ENCODE data around the gene FAM186B.

The FAM186B gene

GRCh38 chr12:49567611-49568441 is 37.6 kb downstream of the FAM186B start, which contains the start of gene MCRS1:
Gene MCRS1, minus strand, starts transcription at chr12:49568142. Its CDS starts 1,411 bp downstream, at chr12:49566731.
- CTCF ChIA-PET, result interaction anchor here (0.6 to 1.9 kb wide), 8 partner anchors 12 to 279 kb away, joined by 3 to 10 read pairs (median 4); no protein-coding TSS in a partner anchor
- TF ChIP-seq SP7 (tag by site-specific recombination; IDR thresholded peaks at IDR 0.05), result peak; percentile 85
- TF ChIP-seq ZNF174 (tag by site-specific recombination; IDR thresholded peaks at IDR 0.05), result no peak
- peak; percentile 68; the same call in 1 of the 2 replicates for TF ChIP-seq ZBTB21 (tag by site-specific recombination; IDR thresholded peaks at IDR 0.05)
- TF ChIP-seq ZNF610 (tag by site-specific recombination; IDR thresholded peaks at IDR 0.05; ENCODE audit: borderline replicate concordance), result 0 out of 2 replicates have a peak, but pooled peaks have one; percentile 20
- peak; percentile 93 for TF ChIP-seq PATZ1 (tag by site-specific recombination; IDR thresholded peaks at IDR 0.05)
- TF ChIP-seq ZNF26 (tag by site-specific recombination; IDR thresholded peaks at IDR 0.05), result no peak
- TF ChIP-seq ZNF324 (tag by site-specific recombination; IDR thresholded peaks at IDR 0.05), result peak; percentile 82; the same call in 1 of the 2 replicates
- 0 out of 2 replicates have a peak, but pooled peaks have one; percentile 54 for TF ChIP-seq ZNF600 (tag by site-specific recombination; IDR thresholded peaks at IDR 0.05)
- no peak for TF ChIP-seq ZNF132 (tag by site-specific recombination; IDR thresholded peaks at IDR 0.05; ENCODE audit: borderline replicate concordance)
- peak; percentile 100 for TF ChIP-seq ZNF580 (tag by site-specific recombination; IDR thresholded peaks at IDR 0.05)
- no peak for TF ChIP-seq ZNF513 (tag by site-specific recombination; IDR thresholded peaks at IDR 0.05)
- TF ChIP-seq, protein P1, sequence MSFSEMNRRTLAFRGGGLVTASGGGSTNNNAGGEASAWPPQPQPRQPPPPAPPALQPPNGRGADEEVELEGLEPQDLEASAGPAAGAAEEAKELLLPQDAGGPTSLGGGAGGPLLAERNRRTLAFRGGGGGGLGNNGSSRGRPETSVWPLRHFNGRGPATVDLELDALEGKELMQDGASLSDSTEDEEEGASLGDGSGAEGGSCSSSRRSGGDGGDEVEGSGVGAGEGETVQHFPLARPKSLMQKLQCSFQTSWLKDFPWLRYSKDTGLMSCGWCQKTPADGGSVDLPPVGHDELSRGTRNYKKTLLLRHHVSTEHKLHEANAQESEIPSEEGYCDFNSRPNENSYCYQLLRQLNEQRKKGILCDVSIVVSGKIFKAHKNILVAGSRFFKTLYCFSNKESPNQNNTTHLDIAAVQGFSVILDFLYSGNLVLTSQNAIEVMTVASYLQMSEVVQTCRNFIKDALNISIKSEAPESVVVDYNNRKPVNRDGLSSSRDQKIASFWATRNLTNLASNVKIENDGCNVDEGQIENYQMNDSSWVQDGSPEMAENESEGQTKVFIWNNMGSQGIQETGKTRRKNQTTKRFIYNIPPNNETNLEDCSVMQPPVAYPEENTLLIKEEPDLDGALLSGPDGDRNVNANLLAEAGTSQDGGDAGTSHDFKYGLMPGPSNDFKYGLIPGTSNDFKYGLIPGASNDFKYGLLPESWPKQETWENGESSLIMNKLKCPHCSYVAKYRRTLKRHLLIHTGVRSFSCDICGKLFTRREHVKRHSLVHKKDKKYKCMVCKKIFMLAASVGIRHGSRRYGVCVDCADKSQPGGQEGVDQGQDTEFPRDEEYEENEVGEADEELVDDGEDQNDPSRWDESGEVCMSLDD (tag by site-specific recombination; IDR thresholded peaks at IDR 0.05), result peak; percentile 100
- TF ChIP-seq ZNF560 (tag by site-specific recombination; IDR thresholded peaks at IDR 0.05; ENCODE audit: borderline replicate concordance), result no peak
- TF ChIP-seq, protein P2, sequence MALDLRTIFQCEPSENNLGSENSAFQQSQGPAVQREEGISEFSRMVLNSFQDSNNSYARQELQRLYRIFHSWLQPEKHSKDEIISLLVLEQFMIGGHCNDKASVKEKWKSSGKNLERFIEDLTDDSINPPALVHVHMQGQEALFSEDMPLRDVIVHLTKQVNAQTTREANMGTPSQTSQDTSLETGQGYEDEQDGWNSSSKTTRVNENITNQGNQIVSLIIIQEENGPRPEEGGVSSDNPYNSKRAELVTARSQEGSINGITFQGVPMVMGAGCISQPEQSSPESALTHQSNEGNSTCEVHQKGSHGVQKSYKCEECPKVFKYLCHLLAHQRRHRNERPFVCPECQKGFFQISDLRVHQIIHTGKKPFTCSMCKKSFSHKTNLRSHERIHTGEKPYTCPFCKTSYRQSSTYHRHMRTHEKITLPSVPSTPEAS (tag by site-specific recombination; IDR thresholded peaks at IDR 0.05), result peak; percentile 77
- TF ChIP-seq ZBTB1 (tag by site-specific recombination; IDR thresholded peaks at IDR 0.05), result no peak
- no peak for TF ChIP-seq HOXC10 (CRISPR knock-in tag; IDR thresholded peaks at IDR 0.05)
- no peak for TF ChIP-seq ZNF311 (tag by site-specific recombination; IDR thresholded peaks at IDR 0.05; ENCODE audit: borderline replicate concordance)
- peak; percentile 92 for TF ChIP-seq GLIS1 (tag by site-specific recombination; IDR thresholded peaks at IDR 0.05)
- TF ChIP-seq ZNF335 (tag by site-specific recombination; conservative IDR thresholded peaks at IDR 0.05), result peak; percentile 99
- no peak for TF ChIP-seq ZNF354C (tag by site-specific recombination; IDR thresholded peaks at IDR 0.05; ENCODE audit: borderline replicate concordance, low read depth)
- TF ChIP-seq, protein P3, sequence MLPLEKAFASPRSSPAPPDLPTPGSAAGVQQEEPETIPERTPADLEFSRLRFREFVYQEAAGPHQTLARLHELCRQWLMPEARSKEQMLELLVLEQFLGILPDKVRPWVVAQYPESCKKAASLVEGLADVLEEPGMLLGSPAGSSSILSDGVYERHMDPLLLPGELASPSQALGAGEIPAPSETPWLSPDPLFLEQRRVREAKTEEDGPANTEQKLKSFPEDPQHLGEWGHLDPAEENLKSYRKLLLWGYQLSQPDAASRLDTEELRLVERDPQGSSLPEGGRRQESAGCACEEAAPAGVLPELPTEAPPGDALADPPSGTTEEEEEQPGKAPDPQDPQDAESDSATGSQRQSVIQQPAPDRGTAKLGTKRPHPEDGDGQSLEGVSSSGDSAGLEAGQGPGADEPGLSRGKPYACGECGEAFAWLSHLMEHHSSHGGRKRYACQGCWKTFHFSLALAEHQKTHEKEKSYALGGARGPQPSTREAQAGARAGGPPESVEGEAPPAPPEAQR (tag by site-specific recombination; IDR thresholded peaks at IDR 0.05), result no peak
- no peak; the same call in none of the 2 replicates for TF ChIP-seq ZNF692 (tag by site-specific recombination; IDR thresholded peaks at IDR 0.05)
- TF ChIP-seq PRDM1 (tag by site-specific recombination; IDR thresholded peaks at IDR 0.05), result peak; percentile 72; the same call in 1 of the 2 replicates

More at GRCh38 chr12:49567611-49568441, 37.6 kb downstream of the FAM186B start, which contains the start of gene MCRS1:
- no peaks in the 10 kb centered on the region for H3K9me3 ChIP-seq (ENCODE audit: control insufficient read depth, insufficient read depth, low read depth, low read length)
- no peaks in the 10 kb centered on the region for H3K4me1 ChIP-seq (ENCODE audit: control insufficient read depth, insufficient read depth, low read length)
- peak within 1 kb of the TSS; percentile 88 for H3K4me3 ChIP-seq (ENCODE audit: low read depth, low read length)
- POLR2A ChIA-PET, result interaction anchor here (0.5 to 1.7 kb wide), 8 partner anchors 11 to 486 kb away, joined by 3 to 9 read pairs (median 3); partner anchors contain the start of genes SPATS2 and TMBIM6
- H3K36me3 ChIP-seq (ENCODE audit: control insufficient read depth in 2 of 2, insufficient read depth in 1 of 2, low read length in 2 of 2), result peaks cover 0 to 46% of the 10 kb centered on the region in 2 experiments; a peak in 2 of 3 replicates
- H3K27ac ChIP-seq (ENCODE audit: extremely low read depth, low read depth, low read length), result peak within 1 kb of the TSS; percentile 69

Measured in HEK293 (cell line).